Tibial artery (tissue), 4 donors: ENCODE data around the gene KRTAP10-2.
"Not testable (repeated sequence)": the region's sequence is repeated elsewhere in the genome, so short reads cannot be mapped to it uniquely, and the experiment has no call there.

Experiments
- DNase-seq, 2 donors: peaks; one replicate each; pipeline ENCODE4 v3.0.0-alpha.2; 2019
- H3K27ac ChIP-seq, 2 donors: fragments of 200-600 bp; sonication (generic) in 1 of 2; 1 replicate in 1 of 2; 2 replicates in 1 of 2; pipeline ENCODE4 v1.5.1; 2018 to 2019; ENCODE audit warnings: mild to moderate bottlenecking in 1 of 2
- H3K27me3 ChIP-seq, 2 donors: fragments of 200-600 bp; sonication (generic) in 1 of 2; one replicate each; pipeline versions ENCODE4 v1.5.1 to v1.6.0; 2016 to 2019
- H3K36me3 ChIP-seq, 3 donors: fragments of 200-600 bp; sonication (generic) in 2 of 3; one replicate each; pipeline ENCODE4 v1.5.1; 2016 to 2019; ENCODE audit warnings: mild to moderate bottlenecking in 2 of 3
- H3K4me1 ChIP-seq, 4 donors: fragments of 200-600 bp; sonication (generic) in 2 of 4; 1 replicate in 3 of 4; 2 replicates in 1 of 4; pipeline ENCODE4 v1.5.1; 2016 to 2019
- H3K4me3 ChIP-seq, 2 donors: fragments of 200-600 bp; sonication (generic) in 1 of 2; 1 replicate in 1 of 2; 2 replicates in 1 of 2; pipeline ENCODE4 v1.5.1; 2018 to 2019; ENCODE audit warnings: mild to moderate bottlenecking in 2 of 2
- H3K9me3 ChIP-seq, 3 donors: fragments of 200-600 bp; sonication (generic) in 1 of 3; one replicate each; pipeline ENCODE4 v1.5.1; 2016 to 2019
- CTCF ChIP-seq, 2 experiments: fragments of 200-600 bp in 1 of 2; fragments of 450-650 bp in 1 of 2; IDR thresholded peaks; one replicate each; pipeline ENCODE4 v1.5.1; 2017 to 2019; ENCODE audit warnings: antibody characterized with exemption in 2 of 2, mild to moderate bottlenecking in 1 of 2, moderate library complexity in 1 of 2
- intact Hi-C: fragments of 100-400 bp; cut with DNase I; formaldehyde crosslinking; loops from one replicate; pipeline ENCODE4 v1.15.0; 2023; ENCODE audit warnings: low total_unique reads

KRTAP10-2 gene

GRCh38 chr21:44579056-44579832, 27.9 kb upstream of the KRTAP10-2 start:
- peaks cover 0 to 22% of the 10 kb centered on the region in 2 donors for H3K27me3 ChIP-seq
- no peak for TF ChIP-seq CTCF (IDR thresholded peaks at IDR 0.05)
- peak in 1 of 2 donors; percentile 48 for DNase-seq
- H3K36me3 ChIP-seq, result no peaks in the 10 kb centered on the region
- no peak overlapping the region for H3K27ac ChIP-seq
- intact Hi-C loops, result no loop called here
- H3K4me1 ChIP-seq, result no peaks in the 10 kb centered on the region
- H3K9me3 ChIP-seq, result peaks cover 0 to 43% (median 30%) of the 10 kb centered on the region in 3 donors
- H3K4me3 ChIP-seq, result no peak overlapping the region

- Histone ChIP-seq H3K4me3 (no peak overlapping the region), H3K27me3 (peaks cover 0 to 24% of the 10 kb centered on the region in 2 donors), H3K4me1 (no peaks in the 10 kb centered on the region), H3K36me3 (no peaks in the 10 kb centered on the region), H3K27ac (no peak overlapping the region), H3K9me3 (peaks cover 0 to 43% (median 30%) of the 10 kb centered on the region in 3 donors)
- DNase-seq, result peak in 1 of 2 donors; percentile 55
- intact Hi-C loops, result no loop called here
- TF ChIP-seq CTCF (IDR thresholded peaks at IDR 0.05), result no peak
These were observed 27.2 kb upstream of the KRTAP10-2 start for GRCh38 chr21:44578371-44579055.

- no peak for TF ChIP-seq CTCF (IDR thresholded peaks at IDR 0.05)
- no peaks in the 10 kb centered on the region for H3K4me1 ChIP-seq
- H3K27ac ChIP-seq, result no peak overlapping the region
- peaks cover 0 to 36% (median 16%) of the 10 kb centered on the region in 3 donors for H3K9me3 ChIP-seq
- intact Hi-C loops, result no loop called here
- H3K4me3 ChIP-seq, result no peak overlapping the region
- H3K27me3 ChIP-seq, result peaks cover 0 to 28% of the 10 kb centered on the region in 2 donors
- no peaks in the 10 kb centered on the region for H3K36me3 ChIP-seq
- no peak for DNase-seq
These were observed 24.7 kb upstream of the KRTAP10-2 start for GRCh38 chr21:44576025-44576420.

- Histone ChIP-seq H3K4me3 (no peak overlapping the region), H3K4me1 (no peaks in the 10 kb centered on the region), H3K27ac (no peak overlapping the region), H3K27me3 (peaks cover 0 to 28% of the 10 kb centered on the region in 2 donors), H3K36me3 (no peaks in the 10 kb centered on the region), H3K9me3 (peaks cover 0 to 31% (median 13%) of the 10 kb centered on the region in 3 donors)
- peak in 1 of 2 donors; percentile 49 for DNase-seq
- intact Hi-C loops, result no loop called here
- TF ChIP-seq CTCF (IDR thresholded peaks at IDR 0.05), result no peak
These were observed 24.2 kb upstream of the KRTAP10-2 start for GRCh38 chr21:44575307-44576024.

GRCh38 chr21:44574457-44575306, 23.4 kb upstream of the KRTAP10-2 start:
- Histone ChIP-seq H3K4me1 (no peaks in the 10 kb centered on the region), H3K9me3 (peaks cover 0 to 24% (median 6%) of the 10 kb centered on the region in 3 donors), H3K4me3 (no peak overlapping the region), H3K36me3 (no peaks in the 10 kb centered on the region), H3K27ac (no peak overlapping the region), H3K27me3 (peaks cover 0 to 30% of the 10 kb centered on the region in 2 donors)
- TF ChIP-seq CTCF (IDR thresholded peaks at IDR 0.05), result no peak
- no peak for DNase-seq
- intact Hi-C loops, result no loop called here

GRCh38 chr21:44573630-44574456, 22.5 kb upstream of the KRTAP10-2 start, which contains the start of gene KRTAP10-4:
TSS of gene KRTAP10-4 (plus strand) at chr21:44573729. CDS start at chr21:44573759, 30 bp downstream.
- Histone ChIP-seq H3K27me3 (peaks cover 0 to 28% of the 10 kb centered on the region in 2 donors), H3K9me3 (peaks cover 0 to 21% (median 6%) of the 10 kb centered on the region in 3 donors)
- intact Hi-C loops, H3K36me3 ChIP-seq, H3K27ac ChIP-seq, H3K4me3 ChIP-seq, H3K4me1 ChIP-seq: not testable (repeated sequence)
- peak in 1 of 2 donors; percentile 48 for DNase-seq
